Measurements from ENCODE around the gene MAN2B1.

MAN2B1 gene

DNA sequence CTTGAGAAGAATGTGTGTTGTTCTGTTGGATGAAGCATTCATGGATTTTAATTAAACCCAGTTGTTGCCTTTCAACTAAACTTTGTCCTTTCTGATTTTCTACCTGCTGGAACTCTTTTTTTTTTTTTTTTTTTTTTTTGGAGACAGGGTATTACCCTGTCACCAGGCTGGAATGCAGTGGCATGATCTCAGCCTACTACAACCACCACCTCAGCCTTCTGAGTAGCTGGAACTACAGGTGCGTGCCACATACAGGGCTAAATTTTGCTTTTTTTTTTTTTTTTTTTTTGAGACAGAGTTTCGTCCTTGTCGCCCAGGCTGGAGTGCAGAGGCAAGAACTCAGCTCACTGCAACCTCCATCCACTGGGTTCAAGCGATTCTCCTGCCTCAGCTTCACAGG lies 48.9 kb downstream of the MAN2B1 start:
- DNase-seq (ENCODE audit: low read depth in 2 of 2): no peak

- peak; percentile 42 to 44 for DNase-seq (ENCODE audit: low read depth in 2 of 2)
Measured at GRCh38 chr19:12611361-12611699, 55.2 kb downstream of the MAN2B1 start.

DNA sequence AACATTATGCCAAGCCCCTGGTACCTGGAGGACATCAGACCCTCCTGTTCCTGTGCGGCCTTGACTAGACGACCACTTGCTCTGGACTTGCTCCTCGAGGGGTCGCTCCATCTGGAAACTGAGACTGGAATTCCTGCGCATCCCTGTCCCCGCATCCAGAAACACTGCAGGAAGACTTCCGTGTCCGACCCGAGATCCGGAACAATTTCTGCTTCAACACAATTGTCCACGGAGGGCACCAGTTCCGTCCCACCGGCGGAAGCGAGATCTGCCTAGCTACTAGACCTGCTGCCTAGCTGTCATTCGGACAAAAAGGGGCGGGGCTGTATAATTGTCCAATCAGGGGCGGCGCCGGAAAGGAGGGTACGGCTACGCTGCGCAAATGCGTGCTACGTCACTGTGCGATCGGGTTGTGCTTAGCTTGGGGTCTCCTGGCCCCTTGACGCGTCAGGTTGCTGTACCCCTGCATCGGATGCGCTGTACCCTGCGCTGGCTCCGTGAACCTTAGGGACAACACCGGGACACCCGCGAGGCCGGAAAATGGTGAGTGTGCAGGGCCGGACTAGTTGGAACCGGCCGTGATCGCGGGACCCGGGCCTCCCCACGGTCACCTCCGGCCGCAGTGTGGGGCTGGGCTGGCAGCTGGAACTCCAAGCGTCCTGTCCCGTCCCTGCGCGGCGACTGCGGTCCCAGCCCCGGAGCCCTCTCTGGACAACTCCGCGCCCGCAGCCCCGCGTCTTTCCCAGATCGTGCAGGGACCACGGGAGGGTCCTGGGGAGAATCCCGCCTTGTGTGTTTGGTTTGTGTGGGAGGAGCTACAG lies 55.8 kb downstream of the MAN2B1 start, which contains the start of the genes ZNF490 and ZNF791:
Gene ZNF490 (minus strand): TSS at position 274 of the 821 bp plus-strand sequence. CDS start 133 bp downstream, at position 141.
Gene ZNF791 (plus strand): TSS at position 381 of the 821 bp plus-strand sequence. CDS start 160 bp downstream, at position 541.
- DNase-seq (ENCODE audit: low read depth in 2 of 2): peak; percentile 95 to 96

DNA sequence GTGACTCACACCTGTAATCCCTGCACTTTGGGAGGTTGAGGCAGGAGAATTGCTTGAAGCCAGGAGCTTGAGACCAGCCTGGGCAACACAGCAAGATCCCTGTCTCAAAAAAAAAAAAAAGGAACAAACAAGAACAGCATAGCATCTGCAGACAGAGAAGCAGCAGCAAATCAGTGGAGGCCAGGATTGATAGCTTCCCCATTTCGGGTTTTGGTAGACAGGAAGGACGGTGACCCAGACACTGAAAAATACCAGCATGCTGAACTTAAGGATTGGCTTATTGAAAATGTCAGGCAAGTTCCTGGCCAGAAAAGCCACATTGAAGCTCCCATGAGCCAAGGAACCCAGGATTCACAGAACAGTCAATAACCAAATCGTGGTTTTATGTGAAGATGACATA lies 58.9 kb downstream of the MAN2B1 start:
- no peak for DNase-seq (ENCODE audit: low read depth in 2 of 2)

- no peak for DNase-seq (ENCODE audit: low read depth in 2 of 2)
Measured at GRCh38 chr19:12606796-12607195, 59.7 kb downstream of the MAN2B1 start.

DNA sequence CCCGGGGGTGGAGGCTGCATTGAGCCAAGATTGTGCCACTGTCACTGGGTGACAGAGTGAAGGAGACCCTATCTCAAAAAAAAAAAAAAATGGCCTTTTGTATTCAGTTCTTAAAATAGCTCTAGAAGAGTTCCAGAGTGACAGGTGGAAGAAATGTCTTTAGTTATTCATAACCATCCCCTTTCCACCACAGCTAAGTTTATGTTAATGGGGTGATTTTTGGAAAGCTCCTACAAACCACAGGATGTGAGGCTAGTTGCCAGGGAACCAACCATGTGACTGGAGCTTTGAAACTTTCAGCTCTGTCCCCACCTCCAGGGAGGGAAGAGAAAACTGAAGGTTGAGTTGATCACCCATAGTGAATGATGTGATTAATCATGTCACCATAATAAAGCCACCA lies 62.8 kb downstream of the MAN2B1 start:
- no peak for DNase-seq (ENCODE audit: low read depth in 2 of 2)

DNA sequence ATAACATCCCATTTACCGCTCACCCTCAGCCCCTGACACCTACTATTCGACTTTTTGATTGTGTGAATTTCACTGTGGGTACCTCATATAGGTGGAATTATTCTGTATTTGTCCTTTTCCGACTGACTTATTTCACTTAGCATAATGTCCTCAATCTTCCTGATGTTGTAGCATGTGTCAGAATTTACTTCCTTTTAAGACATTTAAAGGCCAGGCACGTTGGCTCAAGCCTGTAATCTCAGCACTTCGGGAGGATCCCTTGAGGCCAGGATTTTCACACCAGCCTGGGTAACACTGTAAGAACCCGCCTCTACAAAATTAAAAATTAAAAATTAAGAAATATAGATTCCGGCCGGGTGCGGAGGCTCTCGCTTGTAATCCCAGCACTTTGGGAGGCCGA lies 68.9 kb downstream of the MAN2B1 start:
- no peak for DNase-seq (ENCODE audit: low read depth in 2 of 2)

GRCh38 chr19:12596927-12597548 lies 69.5 kb downstream of the MAN2B1 start:
- no peak for DNase-seq (ENCODE audit: low read depth in 2 of 2)
